ENCODE results near the gene PCDHB6.
"Not testable (repeated sequence)": the region's sequence is repeated elsewhere in the genome, so short reads cannot be mapped to it uniquely, and the experiment has no call there.

The PCDHB6 gene

GRCh38 chr5:141127305-141127704 is 22.6 kb upstream of the PCDHB6 start:
- Histone ChIP-seq H3K4me3 (ENCODE audit: extremely low read depth, insufficient read depth, low read length, poor library complexity, severe bottlenecking) (no peak overlapping the region), H3K4me1 (ENCODE audit: control insufficient read depth, insufficient read depth, low read length, poor library complexity, severe bottlenecking) (no peaks in the 10 kb centered on the region), H3K27ac (ENCODE audit: low read depth, low read length, severe bottlenecking) (no peak overlapping the region), H3K9me3 (ENCODE audit: control insufficient read depth, low read length) (peaks cover 3% of the 10 kb centered on the region), H3K36me3 (ENCODE audit: control insufficient read depth, insufficient read depth, low read length) (no peaks in the 10 kb centered on the region)
- no CpG with 5 or more reads among the region's 1 CpG for WGBS, 2 experiments (ENCODE audit: insufficient coverage in 2 of 2)

GRCh38 chr5:141135030-141135717 is 14.7 kb upstream of the PCDHB6 start, which contains the start of gene PCDHB5:
TSS of gene PCDHB5 (plus strand) at chr5:141135206. CDS start at chr5:141135435, 229 bp downstream.
- Histone ChIP-seq H3K4me3 (ENCODE audit: extremely low read depth, insufficient read depth, low read length, poor library complexity, severe bottlenecking) (no peak within 1 kb of the TSS), H3K27ac (ENCODE audit: low read depth, low read length, severe bottlenecking) (no peak within 1 kb of the TSS)

GRCh38 chr5:141135718-141136266 is 14.1 kb upstream of the PCDHB6 start:
- Histone ChIP-seq H3K27ac (ENCODE audit: low read depth, low read length, severe bottlenecking) (no peak overlapping the region), H3K4me3 (ENCODE audit: extremely low read depth, insufficient read depth, low read length, poor library complexity, severe bottlenecking) (no peak overlapping the region), H3K4me1 (ENCODE audit: control insufficient read depth, insufficient read depth, low read length, poor library complexity, severe bottlenecking) (no peaks in the 10 kb centered on the region), H3K36me3 (ENCODE audit: control insufficient read depth, insufficient read depth, low read length) (no peaks in the 10 kb centered on the region), H3K9me3 (ENCODE audit: control insufficient read depth, low read length) (peaks cover 16% of the 10 kb centered on the region)
- 95 to 98% methylated on average over 17 to 19 of the region's 19 CpGs for WGBS, 2 experiments (ENCODE audit: insufficient coverage in 2 of 2)

More at GRCh38 chr5:141135030-141135717, 14.7 kb upstream of the PCDHB6 start, which contains the start of gene PCDHB5:
- Histone ChIP-seq H3K9me3 (ENCODE audit: control insufficient read depth, low read length) (peaks cover 16% of the 10 kb centered on the region), H3K4me1 (ENCODE audit: control insufficient read depth, insufficient read depth, low read length, poor library complexity, severe bottlenecking) (no peaks in the 10 kb centered on the region), H3K36me3 (ENCODE audit: control insufficient read depth, insufficient read depth, low read length) (no peaks in the 10 kb centered on the region)
- 89 to 91% methylated on average over 21 to 22 of the region's 22 CpGs for WGBS, 2 experiments (ENCODE audit: insufficient coverage in 2 of 2)

GRCh38 chr5:141137346-141137745 is 12.5 kb upstream of the PCDHB6 start:
- WGBS, 2 experiments (ENCODE audit: insufficient coverage in 2 of 2), result 96 to 97% methylated on average over 16 to 27 of the region's 34 CpGs

GRCh38 chr5:141150224-141150992 is 551 bp downstream of the PCDHB6 start:
- H3K27ac ChIP-seq (ENCODE audit: low read depth, low read length, severe bottlenecking), result no peak overlapping the region
- no peak overlapping the region for H3K4me3 ChIP-seq (ENCODE audit: extremely low read depth, insufficient read depth, low read length, poor library complexity, severe bottlenecking)
- WGBS, 2 experiments (ENCODE audit: insufficient coverage in 2 of 2), result 91 to 95% methylated on average over 32 to 33 of the region's 33 CpGs
- no peaks in the 10 kb centered on the region for H3K9me3 ChIP-seq (ENCODE audit: control insufficient read depth, low read length)
- no peaks in the 10 kb centered on the region for H3K36me3 ChIP-seq (ENCODE audit: control insufficient read depth, insufficient read depth, low read length)
- H3K4me1 ChIP-seq (ENCODE audit: control insufficient read depth, insufficient read depth, low read length, poor library complexity, severe bottlenecking), result no peaks in the 10 kb centered on the region

More at GRCh38 chr5:141137346-141137745, 12.5 kb upstream of the PCDHB6 start:
- not testable (repeated sequence) for H3K36me3 ChIP-seq (ENCODE audit: control insufficient read depth, insufficient read depth, low read length); H3K4me3 ChIP-seq (ENCODE audit: extremely low read depth, insufficient read depth, low read length, poor library complexity, severe bottlenecking); H3K4me1 ChIP-seq (ENCODE audit: control insufficient read depth, insufficient read depth, low read length, poor library complexity, severe bottlenecking); H3K27ac ChIP-seq (ENCODE audit: low read depth, low read length, severe bottlenecking)
- H3K9me3 ChIP-seq (ENCODE audit: control insufficient read depth, low read length), result peaks cover 16% of the 10 kb centered on the region

- no peak overlapping the region for H3K4me3 ChIP-seq (ENCODE audit: extremely low read depth, insufficient read depth, low read length, poor library complexity, severe bottlenecking)
- H3K9me3 ChIP-seq (ENCODE audit: control insufficient read depth, low read length), result no peaks in the 10 kb centered on the region
- 84 to 90% methylated on average over 12 to 13 of the region's 13 CpGs for WGBS, 2 experiments (ENCODE audit: insufficient coverage in 2 of 2)
- no peak overlapping the region for H3K27ac ChIP-seq (ENCODE audit: low read depth, low read length, severe bottlenecking)
- no peaks in the 10 kb centered on the region for H3K36me3 ChIP-seq (ENCODE audit: control insufficient read depth, insufficient read depth, low read length)
- H3K4me1 ChIP-seq (ENCODE audit: control insufficient read depth, insufficient read depth, low read length, poor library complexity, severe bottlenecking), result no peaks in the 10 kb centered on the region
Observed at GRCh38 chr5:141150993-141151325, 1.1 kb downstream of the PCDHB6 start.

- H3K36me3 ChIP-seq (ENCODE audit: control insufficient read depth, insufficient read depth, low read length); H3K9me3 ChIP-seq (ENCODE audit: control insufficient read depth, low read length); H3K27ac ChIP-seq (ENCODE audit: low read depth, low read length, severe bottlenecking); H3K4me1 ChIP-seq (ENCODE audit: control insufficient read depth, insufficient read depth, low read length, poor library complexity, severe bottlenecking); H3K4me3 ChIP-seq (ENCODE audit: extremely low read depth, insufficient read depth, low read length, poor library complexity, severe bottlenecking): not testable (repeated sequence)
- 95 to 100% methylated on average over 12 to 21 of the region's 41 CpGs for WGBS, 2 experiments (ENCODE audit: insufficient coverage in 2 of 2)
Observed at GRCh38 chr5:141151632-141152031, 1.8 kb downstream of the PCDHB6 start.

GRCh38 chr5:141152096-141152495 is 2.2 kb downstream of the PCDHB6 start:
- not testable (repeated sequence) for H3K4me3 ChIP-seq (ENCODE audit: extremely low read depth, insufficient read depth, low read length, poor library complexity, severe bottlenecking); H3K4me1 ChIP-seq (ENCODE audit: control insufficient read depth, insufficient read depth, low read length, poor library complexity, severe bottlenecking); H3K9me3 ChIP-seq (ENCODE audit: control insufficient read depth, low read length); H3K27ac ChIP-seq (ENCODE audit: low read depth, low read length, severe bottlenecking); H3K36me3 ChIP-seq (ENCODE audit: control insufficient read depth, insufficient read depth, low read length)
- WGBS, 2 experiments (ENCODE audit: insufficient coverage in 2 of 2), result 95 to 98% methylated on average over 22 to 24 of the region's 36 CpGs

GRCh38 chr5:141155540-141156374 is 5.9 kb downstream of the PCDHB6 start:
- 83 to 87% methylated on average over 14 to 16 of the region's 21 CpGs for WGBS, 2 experiments (ENCODE audit: insufficient coverage in 2 of 2)
- no peak overlapping the region for H3K4me3 ChIP-seq (ENCODE audit: extremely low read depth, insufficient read depth, low read length, poor library complexity, severe bottlenecking)

GRCh38 chr5:141157356-141157755 is 7.5 kb downstream of the PCDHB6 start:
- H3K4me1 ChIP-seq (ENCODE audit: control insufficient read depth, insufficient read depth, low read length, poor library complexity, severe bottlenecking); H3K27ac ChIP-seq (ENCODE audit: low read depth, low read length, severe bottlenecking): not testable (repeated sequence)
- 96 to 98% methylated on average over 13 to 24 of the region's 38 CpGs for WGBS, 2 experiments (ENCODE audit: insufficient coverage in 2 of 2)

More at GRCh38 chr5:141155540-141156374, 5.9 kb downstream of the PCDHB6 start:
- Histone ChIP-seq H3K36me3 (ENCODE audit: control insufficient read depth, insufficient read depth, low read length) (no peaks in the 10 kb centered on the region), H3K9me3 (ENCODE audit: control insufficient read depth, low read length) (peaks cover 6% of the 10 kb centered on the region), H3K27ac (ENCODE audit: low read depth, low read length, severe bottlenecking) (no peak overlapping the region), H3K4me1 (ENCODE audit: control insufficient read depth, insufficient read depth, low read length, poor library complexity, severe bottlenecking) (no peaks in the 10 kb centered on the region)

More at GRCh38 chr5:141157356-141157755, 7.5 kb downstream of the PCDHB6 start:
- not testable (repeated sequence) for H3K9me3 ChIP-seq (ENCODE audit: control insufficient read depth, low read length); H3K4me3 ChIP-seq (ENCODE audit: extremely low read depth, insufficient read depth, low read length, poor library complexity, severe bottlenecking); H3K36me3 ChIP-seq (ENCODE audit: control insufficient read depth, insufficient read depth, low read length)

All from mesodermal cell (in vitro differentiated cells).